ENCODE measurements around the gene KCNMB1.

KCNMB1 gene

DNA sequence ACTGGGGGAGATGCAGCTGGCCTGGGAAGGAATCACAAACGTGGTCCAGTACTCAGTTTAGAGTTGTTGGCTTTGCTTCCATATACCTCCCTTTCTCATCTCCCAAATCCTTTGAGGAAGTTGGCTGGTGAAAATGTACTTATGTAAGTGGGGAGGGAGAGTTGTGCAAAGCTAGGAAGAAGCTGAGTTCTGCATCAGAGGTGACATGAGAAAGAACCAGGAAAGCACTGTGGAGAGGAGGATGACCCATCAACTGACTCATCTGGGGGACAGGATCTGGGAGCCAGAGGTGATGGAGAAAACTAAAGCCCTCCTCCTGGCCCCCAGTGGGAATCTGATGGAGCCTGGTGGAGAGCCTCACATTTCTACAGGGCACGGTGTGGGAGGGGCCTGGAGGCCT is 16.2 kb downstream of the KCNMB1 start:
- DNase-seq, result no peak

DNA sequence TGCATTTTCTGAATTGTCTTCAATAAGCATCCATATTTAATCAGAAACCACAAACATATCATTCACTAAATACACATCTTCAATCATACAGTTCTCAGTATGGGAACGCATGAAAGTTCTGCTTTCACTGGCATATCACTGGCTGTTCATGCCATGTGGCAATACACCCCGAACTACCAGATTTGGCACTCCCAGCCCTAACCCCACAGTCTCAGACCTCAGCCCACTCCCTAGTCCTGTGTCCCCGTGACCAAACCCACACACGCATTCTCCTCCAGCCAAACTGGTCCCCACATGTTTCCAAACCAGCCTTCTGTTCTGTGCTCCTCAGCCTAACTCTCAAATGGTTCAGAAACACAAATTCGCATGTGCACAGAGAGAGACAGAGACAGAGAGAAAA is 20.6 kb downstream of the KCNMB1 start:
- no peak for DNase-seq

DNA sequence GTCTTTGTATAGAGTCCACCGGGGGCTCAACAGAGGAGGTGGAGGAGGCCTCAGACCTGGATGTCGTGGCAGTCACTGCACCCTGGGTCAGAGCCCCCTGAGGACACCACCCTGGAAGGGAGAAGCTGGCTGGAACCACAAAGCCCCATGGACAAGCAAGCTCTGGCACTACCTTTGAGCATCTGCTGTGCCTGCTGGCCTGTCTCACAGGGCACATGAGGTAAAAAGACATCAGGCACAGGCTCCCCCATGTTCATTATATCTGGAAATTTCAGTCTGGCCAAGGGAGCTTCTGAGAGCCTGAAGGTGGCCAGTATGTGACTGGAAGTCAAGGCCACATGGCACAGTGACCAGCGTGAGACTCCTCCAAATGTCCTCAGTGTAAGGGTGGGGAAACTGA is 22.9 kb downstream of the KCNMB1 start:
- DNase-seq, result no peak

DNA sequence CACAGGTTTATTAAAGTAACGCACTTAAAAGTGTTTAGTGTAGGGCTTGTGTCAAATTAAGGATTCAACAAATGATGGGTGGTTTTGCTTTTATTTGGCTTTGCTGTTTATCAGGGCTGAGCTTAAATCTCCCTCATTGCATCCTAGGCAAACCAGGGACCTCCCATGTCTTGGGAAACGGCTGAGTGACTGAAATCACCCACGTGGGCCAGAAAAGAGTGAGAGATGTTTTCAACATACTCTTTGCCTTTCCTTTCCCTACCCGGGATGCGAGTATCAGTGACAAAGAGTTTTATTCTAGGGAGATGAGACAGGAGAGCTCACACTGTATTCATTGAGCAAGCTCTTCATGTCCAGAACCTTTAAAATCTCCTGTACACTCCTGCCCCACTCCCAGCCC is 23.3 kb downstream of the KCNMB1 start:
- DNase-seq, result no peak

DNA sequence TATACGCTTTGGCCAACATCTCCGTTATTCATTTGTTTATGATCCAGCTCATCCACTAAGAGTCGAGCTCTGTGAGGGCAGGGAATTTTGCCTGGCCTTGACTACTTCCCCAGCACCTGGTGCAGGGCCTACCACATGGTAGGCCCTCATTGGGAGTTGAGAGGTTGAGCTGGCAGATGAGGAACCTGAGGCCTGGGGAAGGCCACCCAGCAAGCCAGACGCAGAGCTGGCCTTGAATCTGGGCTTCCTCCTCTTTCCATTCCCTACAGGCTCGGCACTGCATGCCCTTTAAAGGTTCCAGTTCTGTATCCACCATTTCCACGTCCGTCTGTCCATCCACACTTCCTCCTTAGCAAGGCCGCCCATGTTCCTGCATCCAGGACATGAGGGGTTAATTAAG is 24.2 kb downstream of the KCNMB1 start:
- no peak for DNase-seq

DNA sequence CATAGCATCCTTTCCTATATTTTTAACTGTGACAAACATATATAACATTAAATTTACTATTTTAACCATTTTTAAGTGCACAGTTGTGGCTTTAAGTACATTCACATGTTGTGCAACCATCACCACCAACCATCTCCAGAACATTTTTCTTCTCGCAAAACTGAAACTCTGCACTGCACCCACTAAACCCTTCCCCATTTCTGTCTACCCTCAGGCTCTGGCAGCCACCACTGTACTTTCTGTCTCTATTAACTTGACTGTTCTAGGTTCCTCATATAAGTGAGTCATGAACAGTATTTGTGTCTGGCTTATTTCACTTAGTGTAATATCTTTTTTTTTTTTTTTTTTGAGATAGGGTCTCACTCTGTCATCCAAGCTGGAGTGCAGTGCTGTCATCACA is 25.5 kb downstream of the KCNMB1 start:
- DNase-seq, result peak; percentile 20

DNA sequence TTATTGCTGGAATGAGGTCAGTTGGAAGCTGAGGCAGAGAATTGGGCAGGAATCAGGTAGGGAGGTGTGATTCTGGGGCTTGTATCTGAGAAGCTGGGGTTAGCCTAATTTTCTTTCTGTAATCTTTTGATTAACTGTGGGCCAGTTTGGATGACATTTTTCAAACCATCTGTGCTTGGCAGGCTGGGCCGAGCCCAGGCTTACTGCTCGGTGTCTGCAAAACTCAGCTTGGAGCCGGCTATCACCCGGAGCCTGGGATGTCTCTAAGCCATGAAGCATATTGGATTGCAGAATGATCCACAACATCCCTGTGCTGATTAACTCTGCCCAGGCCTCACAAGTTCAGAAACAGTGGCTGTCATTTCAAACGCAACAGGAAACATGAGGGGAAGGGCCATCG is 26.5 kb downstream of the KCNMB1 start:
- no peak for DNase-seq

DNA sequence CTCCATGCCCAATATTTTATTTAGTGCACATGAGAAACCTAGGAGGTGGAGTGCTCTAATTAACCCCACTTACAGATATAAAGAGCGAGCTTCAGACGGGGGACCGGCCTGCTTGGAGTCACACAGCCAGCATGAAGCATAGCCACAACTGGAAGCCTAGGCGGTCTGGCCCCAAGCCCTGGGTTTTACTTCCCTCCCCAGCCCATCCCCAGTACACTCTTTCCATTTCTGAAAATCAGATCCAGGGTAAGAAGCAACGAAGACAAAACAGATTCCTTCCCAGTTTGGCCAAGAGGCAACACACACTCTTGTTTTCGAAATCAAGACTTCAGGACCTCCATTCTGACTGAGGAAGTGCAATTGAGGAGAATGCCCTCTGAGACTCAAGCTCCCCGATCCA is 27.1 kb downstream of the KCNMB1 start:
- DNase-seq, result no peak

DNA sequence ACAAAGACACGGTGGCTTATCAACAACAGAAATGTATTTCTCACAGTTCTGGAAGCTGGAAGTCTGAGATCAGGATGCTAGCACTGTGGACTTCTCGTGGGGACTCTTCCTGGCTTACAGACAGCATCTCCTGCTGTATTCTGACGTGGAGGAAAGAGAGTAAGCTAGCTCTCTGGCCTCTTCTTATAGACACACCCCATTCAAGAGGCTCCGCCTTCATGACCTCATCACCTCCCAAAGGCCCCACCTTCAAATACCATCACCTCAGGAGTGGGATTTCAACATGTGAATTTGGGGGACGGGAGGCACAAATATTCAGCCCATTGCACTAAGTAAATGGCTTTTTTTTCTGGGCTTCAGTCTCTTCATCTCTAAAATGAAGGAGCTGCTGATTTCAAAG is 27.6 kb downstream of the KCNMB1 start:
- no peak for DNase-seq

DNA sequence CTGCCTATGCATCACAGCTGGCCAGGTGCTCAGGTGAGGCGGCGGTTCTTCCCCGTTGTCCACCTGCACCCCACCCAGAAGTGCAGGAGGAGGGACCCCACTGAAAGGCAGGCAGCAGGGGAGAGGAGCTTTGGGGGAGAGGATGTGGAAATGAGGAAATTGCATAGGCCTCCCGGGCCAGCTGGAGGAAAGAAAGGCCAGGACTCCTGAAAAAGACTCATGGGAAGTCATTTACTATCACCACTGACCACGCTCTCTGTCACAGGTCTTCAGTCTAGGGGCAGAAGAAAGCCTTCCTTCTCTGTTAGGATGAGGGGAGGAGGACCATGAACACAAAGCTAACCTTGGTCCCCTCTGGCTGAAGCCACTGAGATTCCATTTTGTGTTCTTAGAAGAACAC is 28.1 kb downstream of the KCNMB1 start:
- peak; percentile 58 for DNase-seq

DNA sequence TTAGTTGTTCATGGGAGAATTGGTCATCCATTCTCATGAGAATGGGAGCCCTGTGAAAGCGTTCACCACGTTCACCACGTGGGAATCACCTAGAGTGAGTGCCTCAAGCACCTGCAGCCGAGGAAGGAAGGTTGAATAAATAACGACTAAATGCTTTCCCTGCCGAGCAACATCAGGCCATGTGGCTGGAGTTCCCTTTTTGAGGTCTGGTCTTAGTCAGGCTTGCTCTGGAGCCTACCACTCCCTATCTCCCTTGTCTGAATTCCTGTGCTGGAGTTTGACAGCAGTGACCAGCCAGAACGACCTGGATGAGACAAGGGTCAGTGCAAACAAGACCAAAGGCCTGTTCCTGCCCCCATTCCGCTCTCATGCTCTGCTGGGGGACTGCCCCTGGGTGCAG is 28.5 kb downstream of the KCNMB1 start:
- peak; percentile 58 for DNase-seq

DNA sequence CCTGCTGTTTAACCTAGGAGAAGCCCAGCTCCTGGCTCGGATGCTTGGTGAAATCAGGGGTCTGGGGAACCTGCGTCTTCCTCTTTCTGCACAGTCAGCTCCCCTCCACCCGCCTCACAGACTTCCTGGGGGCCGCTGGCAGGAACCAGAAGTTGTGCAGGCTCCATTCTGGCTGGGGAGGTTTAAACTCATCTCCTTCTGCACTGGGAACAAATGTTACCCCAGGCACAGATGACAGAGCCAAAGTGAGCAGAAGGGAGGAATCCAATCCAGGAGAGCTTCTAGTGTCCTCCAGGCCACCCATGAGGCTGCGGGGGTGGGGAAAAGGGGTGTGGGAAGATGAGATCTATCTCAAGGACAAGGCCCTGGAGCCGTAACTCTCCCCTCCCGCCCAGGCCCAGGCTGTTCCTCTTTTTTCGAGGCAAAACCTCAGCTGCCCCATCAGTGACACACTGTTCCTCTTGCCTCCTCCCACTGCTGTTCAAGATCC is 31.2 kb downstream of the KCNMB1 start:
- DNase-seq, result peak; percentile 99

DNA sequence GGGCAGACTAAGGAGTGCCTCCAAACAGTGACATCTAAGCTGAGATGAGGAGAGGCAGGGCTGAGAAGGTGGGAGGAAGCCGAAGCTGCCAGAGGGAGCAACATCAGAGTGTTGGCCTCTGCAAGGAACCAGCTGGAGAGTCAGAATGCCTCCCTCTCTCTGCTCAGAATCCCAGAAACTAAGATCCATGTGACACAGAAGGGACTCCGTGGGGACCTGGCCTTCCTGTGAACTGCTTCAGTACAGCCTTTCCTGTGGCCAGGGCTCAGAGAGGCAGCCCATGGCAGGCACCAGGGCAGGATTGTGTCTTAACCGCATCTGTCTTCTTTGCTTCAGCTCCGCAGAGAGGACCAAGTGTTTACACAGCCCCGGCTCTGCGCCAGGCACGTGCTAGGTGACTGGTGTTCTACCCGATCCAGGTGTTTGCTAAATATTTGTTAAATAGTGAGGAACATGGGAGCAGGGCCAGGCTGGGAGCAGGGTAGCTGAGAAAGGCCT is 33.5 kb downstream of the KCNMB1 start:
- no peak for DNase-seq

DNA sequence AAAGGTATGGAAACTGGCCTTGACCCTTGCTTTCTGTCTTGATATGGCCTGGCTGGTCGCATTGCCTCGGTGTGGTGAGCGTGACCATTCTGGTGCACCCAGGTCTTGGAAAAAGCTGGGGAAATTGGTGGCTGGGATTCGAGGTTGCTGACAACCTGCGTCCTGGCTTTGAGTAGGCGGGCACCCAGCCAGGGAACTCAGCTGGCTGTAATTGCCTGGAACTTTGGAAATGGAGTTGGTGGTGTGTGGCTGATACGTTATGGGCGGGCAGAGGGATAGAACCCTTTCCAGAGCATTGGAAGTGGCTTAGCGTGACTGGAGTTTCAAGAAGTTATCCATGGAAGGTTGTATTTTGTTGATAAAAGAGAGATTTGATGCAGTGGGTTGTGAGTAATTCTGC is 35.2 kb downstream of the KCNMB1 start:
- DNase-seq, result no peak

DNA sequence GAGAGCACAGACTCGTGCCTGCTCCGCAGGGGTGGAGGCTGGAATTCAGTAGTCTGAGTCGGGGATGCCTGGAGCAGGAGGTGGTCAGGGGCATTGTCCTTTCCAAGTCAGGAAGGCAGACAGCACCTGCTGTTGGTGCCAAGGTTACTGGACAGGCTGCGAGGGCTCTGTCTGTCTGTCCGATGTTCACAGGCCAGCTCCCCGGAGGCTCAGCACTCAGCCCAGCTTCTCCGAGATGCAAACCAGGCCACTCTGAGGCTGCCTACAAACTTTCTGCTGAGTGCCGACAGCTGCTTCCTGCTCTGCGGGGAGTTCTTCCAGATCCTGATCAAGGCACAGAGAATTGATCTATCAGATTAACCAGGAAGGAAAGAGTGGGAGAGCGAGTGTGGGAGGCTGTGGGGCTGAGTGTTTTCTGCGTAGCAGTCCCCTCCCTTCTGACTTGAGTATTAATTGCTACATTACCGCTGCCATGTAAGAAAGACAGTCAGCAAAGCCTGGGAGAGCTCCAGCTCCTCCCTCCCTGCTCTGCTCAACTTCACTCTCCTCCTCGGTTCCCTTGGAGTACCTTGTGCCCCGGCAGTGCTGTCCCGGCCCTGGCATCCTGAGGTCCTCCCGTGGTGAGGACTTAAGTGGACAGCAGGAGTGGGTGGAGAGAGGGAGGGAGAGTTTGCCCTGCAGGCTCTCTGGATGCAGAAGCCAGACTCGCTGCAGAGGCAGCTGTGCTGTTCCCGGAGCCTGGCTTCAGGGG is 36.0 kb downstream of the KCNMB1 start:
- DNase-seq, result peak; percentile 79

DNA sequence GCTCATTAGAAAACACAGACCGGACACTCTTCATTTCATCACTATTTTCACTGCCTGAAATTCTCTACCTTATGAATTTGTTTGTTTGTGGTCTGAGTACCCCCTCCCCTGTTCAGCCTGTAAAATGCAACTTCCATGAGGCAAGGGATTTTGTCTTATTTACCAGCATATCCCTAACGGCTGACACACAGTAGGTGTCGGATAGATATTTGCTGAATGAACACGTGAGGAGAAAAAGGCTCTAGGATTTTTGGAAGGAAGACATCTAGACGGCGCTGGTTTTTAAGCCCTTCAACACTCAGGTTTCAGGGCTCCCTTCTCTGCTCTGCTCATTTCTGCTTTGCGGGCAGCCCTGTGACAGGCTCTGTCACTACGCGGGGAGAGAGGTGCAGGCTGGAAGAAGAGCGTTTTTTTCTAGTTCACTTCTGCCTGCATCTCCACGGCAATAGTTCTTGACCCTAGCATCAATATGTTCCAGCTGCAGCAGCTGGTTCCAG is 41.0 kb downstream of the KCNMB1 start:
- no peak for DNase-seq

DNA sequence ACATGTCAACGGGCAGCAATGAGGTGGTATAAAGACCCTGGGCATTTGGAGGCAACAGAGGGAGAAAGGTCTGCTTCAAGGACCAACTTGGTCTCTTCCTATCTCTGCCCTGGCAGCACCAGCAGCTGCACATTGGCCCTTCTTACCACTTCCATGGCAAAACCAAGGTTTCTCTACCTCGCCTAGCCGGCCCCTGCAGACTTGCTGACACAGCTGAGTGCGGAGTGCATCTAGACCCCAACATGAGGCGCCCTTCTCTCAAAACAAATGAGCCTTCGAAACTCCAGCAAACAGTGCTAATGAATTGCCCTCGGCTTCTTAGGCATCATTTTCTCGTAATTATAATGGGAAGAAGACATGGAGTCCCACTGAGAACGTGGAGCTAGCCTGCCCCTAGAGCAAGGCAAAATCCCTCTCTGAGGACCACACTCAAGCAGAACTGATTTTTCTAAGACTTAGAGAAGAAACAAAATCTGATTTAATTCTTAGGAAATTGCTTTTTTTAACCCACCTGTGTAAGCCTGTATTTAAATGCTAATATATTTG is 42.1 kb downstream of the KCNMB1 start:
- no peak for DNase-seq

DNA sequence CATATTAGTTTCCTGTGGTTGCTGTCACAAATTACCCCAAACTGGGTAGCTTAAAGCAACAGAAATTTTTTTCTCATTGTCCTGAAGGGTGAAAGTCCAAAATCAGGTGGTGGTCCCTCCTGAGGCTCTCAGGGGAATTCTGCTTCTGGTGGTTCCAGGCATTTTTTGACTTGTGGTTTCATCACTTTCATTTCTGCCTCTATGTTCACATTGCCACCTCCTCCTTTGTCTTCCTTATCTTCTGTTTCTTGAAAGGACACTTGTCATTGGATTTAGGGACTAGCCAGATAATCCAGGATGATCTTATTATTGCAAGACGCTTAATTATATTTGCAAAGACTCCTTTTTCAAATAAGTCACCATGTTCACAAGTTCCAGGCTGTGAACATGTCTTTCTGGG is 43.2 kb downstream of the KCNMB1 start:
- DNase-seq, result no peak

DNA sequence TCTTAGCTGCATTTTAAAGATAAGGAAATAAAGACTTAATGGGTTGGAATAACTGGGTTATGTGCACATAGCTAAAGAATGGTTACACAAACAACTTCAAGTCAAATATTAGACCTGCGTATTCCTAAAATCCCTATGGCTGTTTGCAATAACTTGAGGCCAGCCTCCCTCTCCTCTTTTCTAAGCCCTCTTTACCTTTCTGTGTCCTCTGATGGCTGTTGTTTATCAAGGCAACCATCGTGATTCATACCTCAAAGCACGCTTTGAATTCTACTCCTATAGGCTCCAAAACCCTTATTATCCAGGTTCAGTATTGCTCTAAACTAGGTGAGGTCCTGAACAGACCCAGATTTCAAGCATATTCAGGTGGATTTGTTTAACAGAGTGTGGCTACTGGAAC is 46.0 kb downstream of the KCNMB1 start:
- no peak for DNase-seq

DNA sequence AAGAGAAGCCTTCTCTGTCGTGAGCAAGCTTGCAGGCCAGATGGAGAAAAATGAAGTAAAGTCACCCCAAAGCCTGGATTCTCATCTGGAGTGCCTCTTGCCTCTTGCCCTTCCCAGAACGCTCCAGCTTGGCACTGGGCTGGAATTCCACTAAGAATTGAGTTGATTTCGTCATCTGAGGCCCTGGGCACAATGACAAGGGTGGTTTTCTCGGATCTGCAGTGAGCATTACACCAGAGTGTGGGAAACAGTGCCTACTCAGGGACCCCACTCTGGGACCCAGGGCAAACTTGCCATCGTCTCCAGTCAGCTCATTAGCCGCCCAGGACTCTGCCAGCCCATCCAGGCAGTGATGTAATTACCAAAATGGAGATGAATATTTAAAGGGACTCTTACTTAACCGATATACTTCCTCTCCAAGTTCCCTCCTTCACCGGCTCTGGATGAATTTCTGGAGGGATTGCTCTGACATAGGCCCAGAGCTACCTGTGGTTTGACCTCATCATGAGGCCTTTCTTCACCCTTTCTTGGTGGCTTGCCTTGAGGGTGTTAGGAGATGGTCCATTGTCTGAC is 46.9 kb downstream of the KCNMB1 start:
- no peak for DNase-seq

DNA sequence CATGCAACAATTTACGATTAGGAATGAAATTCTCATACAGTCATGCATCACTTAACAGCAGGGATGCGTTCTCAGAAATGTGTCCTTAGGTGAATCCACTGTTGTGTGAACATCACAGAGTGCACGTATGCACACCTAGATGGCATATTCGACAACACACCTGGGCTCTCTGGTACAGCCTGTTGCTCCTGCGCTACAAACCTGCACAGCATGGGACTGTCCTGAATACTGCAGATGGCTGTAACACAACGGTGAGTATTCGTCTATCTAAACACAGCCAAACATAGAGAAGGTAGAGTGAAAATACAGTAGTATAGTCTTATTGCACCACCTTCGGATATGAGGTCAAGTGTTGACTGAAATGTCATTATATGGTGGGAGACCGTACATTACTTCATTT is 47.6 kb downstream of the KCNMB1 start:
- DNase-seq, result no peak

DNA sequence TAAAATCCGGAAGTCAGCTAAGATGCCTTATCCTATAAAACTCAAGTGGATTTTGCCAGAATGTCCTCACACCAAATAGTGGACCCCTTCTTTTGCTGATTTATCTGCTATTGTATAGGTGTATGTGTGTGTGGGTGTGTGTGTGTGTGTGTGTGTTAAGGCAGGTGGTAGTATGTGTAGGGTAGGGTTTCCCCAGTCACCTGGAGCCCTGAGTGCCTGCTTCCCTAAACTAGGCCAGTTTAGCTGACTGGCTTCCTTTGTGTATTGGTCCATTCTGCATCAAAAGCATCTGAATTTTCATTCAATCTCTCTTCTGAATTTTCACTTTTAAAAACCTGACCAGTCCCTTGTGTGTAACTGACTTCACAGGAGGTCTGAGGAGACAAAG is 49.4 kb downstream of the KCNMB1 start:
- no peak for DNase-seq

DNA sequence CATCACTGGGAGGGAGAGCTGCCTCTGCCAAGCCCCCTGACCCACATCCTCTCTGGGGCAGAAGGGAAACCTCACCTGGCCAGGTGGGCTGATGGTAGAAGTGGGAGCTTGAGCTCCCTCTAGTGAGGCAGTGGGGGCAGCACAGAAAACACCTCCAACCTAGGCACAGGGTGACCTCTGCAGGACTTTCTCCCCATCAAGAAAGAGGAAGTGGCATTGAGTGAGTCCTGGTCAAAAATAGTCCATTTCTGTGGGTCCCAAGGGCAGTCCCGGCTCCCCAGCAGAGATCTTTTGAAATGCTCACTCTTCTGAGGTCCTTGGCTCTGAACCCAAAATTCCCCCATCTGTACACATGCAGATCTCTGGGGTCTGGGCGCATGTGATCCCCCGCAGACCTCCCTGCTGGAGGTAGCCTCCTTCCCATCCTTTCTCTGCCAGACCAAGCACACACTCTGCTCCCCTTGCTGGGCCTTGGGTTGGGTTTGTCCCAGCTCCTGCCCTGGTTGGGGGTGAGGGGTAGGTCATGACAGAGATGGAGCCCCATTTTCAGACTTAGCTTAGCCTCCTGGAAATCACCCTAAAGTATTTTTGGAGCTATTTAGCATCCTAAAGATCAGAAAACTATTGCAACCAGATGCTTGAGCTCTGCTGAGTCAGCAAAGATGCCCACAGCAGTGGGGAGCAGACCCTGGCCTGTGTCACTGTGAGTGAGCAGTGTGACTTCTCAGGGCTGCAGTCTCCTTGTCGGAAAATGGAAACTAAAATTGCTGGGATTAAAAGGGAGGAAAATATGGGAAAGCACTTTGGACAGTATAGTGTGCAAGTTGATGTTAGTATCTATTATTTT is 50.0 kb downstream of the KCNMB1 start:
- peak; percentile 12 for DNase-seq

Measured in KG1 (cell line).